ENCODE results near the gene TRAF5.
A peak's percentile ranks its signal among the peaks of the same experiment; 100 is the strongest.
"Not testable (repeated sequence)": the region's sequence is repeated elsewhere in the genome, so short reads cannot be mapped to it uniquely, and the experiment has no call there.

TRAF5 gene

DNA sequence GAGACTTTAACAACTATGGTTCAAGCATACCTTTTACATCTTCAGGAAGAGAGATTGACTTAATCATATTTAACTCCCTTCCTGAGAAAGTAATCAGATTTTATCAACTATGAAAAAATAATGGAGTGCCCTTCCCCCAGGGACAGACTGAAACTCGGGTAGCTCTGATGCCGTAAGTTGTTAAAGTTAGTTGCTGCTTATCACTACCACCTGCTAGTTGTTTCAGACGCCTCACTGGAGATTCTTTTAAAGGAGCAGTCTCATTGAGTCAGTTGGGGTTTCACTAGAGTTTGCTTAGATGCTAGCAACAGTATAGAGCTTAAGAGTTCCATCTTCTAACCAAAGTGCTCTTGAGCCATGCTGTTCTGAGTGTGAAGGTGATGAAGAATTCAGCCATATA lies 17.0 kb upstream of the TRAF5 start:
- DNase-seq (ENCODE audit: extremely low spot score) = no peak
- POLR2A ChIA-PET = no interaction called here
- CTCF ChIA-PET = interaction anchor here (0.6 kb wide), 1 partner anchor 949 kb away, joined by 4 read pairs; no protein-coding TSS in a partner anchor
- TF ChIP-seq FOXM1 (IDR thresholded peaks at IDR 0.05; ENCODE audit: borderline replicate concordance) (no peak), LEF1 (IDR thresholded peaks at IDR 0.05; ENCODE audit: borderline replicate concordance) (no peak), FOXK2 (IDR thresholded peaks at IDR 0.05) (no peak), SP1 (IDR thresholded peaks at IDR 0.05) (no peak), PKNOX1 (IDR thresholded peaks at IDR 0.05) (no peak), L3MBTL2 (conservative IDR thresholded peaks at IDR 0.05) (no peak), ZNF384 (IDR thresholded peaks at IDR 0.05) (no peak), TARDBP (IDR thresholded peaks at IDR 0.05) (no peak), BHLHE40 (IDR thresholded peaks at IDR 0.05; ENCODE audit: borderline replicate concordance) (no peak), HDGF (IDR thresholded peaks at IDR 0.05; ENCODE audit: borderline replicate concordance) (no peak), ELF4 (IDR thresholded peaks at IDR 0.05) (no peak)

- DNase-seq (ENCODE audit: extremely low spot score) = no peak
- ChIA-PET CTCF (no interaction called here), POLR2A (no interaction called here)
- TF ChIP-seq ARNT (IDR thresholded peaks at IDR 0.05) (no peak), BHLHE40 (IDR thresholded peaks at IDR 0.05; ENCODE audit: borderline replicate concordance) (no peak), ZNF384 (IDR thresholded peaks at IDR 0.05) (no peak), LEF1 (IDR thresholded peaks at IDR 0.05; ENCODE audit: borderline replicate concordance) (no peak), CTBP1 (IDR thresholded peaks at IDR 0.05; ENCODE audit: borderline replicate concordance) (no peak)
These were observed 13.2 kb upstream of the TRAF5 start for GRCh38 chr1:211313392-211313791.

GRCh38 chr1:211318576-211319280 lies 7.9 kb upstream of the TRAF5 start:
- ChIA-PET CTCF (no interaction called here), POLR2A (no interaction called here)
- TF ChIP-seq FOXM1 (IDR thresholded peaks at IDR 0.05; ENCODE audit: borderline replicate concordance) = no peak
- no peak for TF ChIP-seq L3MBTL2 (conservative IDR thresholded peaks at IDR 0.05)
- DNase-seq (ENCODE audit: extremely low spot score) = no peak

- CTCF ChIA-PET = no interaction called here
- POLR2A ChIA-PET = no interaction called here
- no peak for TF ChIP-seq NFRKB (IDR thresholded peaks at IDR 0.05)
- TF ChIP-seq FOXM1 (IDR thresholded peaks at IDR 0.05; ENCODE audit: borderline replicate concordance) = no peak
- TF ChIP-seq TARDBP (IDR thresholded peaks at IDR 0.05) = no peak
- TF ChIP-seq SP1 (IDR thresholded peaks at IDR 0.05) = no peak
- no peak for TF ChIP-seq ARNT (IDR thresholded peaks at IDR 0.05)
- no peak for TF ChIP-seq ZNF384 (IDR thresholded peaks at IDR 0.05)
- no peak for DNase-seq (ENCODE audit: extremely low spot score)
These were observed 6.7 kb upstream of the TRAF5 start for GRCh38 chr1:211319892-211320291.

DNA sequence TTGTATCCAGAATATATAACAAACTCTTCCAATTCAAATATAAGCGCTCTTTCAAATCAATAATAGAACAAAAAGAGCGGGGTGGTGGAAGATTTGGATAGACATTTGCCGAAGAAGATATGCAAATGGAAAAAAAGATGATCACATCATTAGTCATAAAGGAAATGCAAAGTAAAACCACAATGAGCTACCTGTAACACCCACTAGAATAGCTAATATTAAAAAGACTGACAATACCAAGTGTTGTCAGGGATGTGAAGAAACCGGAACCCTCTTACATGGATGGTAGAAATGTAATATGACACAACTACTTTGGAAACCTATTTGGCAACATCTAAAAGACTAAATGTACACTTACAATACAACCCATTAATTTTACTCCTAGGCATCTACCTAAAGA lies 5.7 kb upstream of the TRAF5 start:
- DNase-seq (ENCODE audit: extremely low spot score) = no peak
- POLR2A ChIA-PET = no interaction called here
- TF ChIP-seq ZNF384 (IDR thresholded peaks at IDR 0.05) (no peak), SP1 (IDR thresholded peaks at IDR 0.05) (no peak), HDGF (IDR thresholded peaks at IDR 0.05; ENCODE audit: borderline replicate concordance) (no peak), FOXK2 (IDR thresholded peaks at IDR 0.05) (no peak), TARDBP (IDR thresholded peaks at IDR 0.05) (no peak), ARNT (IDR thresholded peaks at IDR 0.05) (no peak), LEF1 (IDR thresholded peaks at IDR 0.05; ENCODE audit: borderline replicate concordance) (no peak), SUZ12 (IDR thresholded peaks at IDR 0.05) (no peak), FOXA1 (IDR thresholded peaks at IDR 0.05) (no peak), ELF4 (IDR thresholded peaks at IDR 0.05) (no peak), FOXM1 (IDR thresholded peaks at IDR 0.05; ENCODE audit: borderline replicate concordance) (no peak), BHLHE40 (IDR thresholded peaks at IDR 0.05; ENCODE audit: borderline replicate concordance) (no peak), L3MBTL2 (conservative IDR thresholded peaks at IDR 0.05) (no peak), PKNOX1 (IDR thresholded peaks at IDR 0.05) (no peak), CTBP1 (IDR thresholded peaks at IDR 0.05; ENCODE audit: borderline replicate concordance) (no peak), NFRKB (IDR thresholded peaks at IDR 0.05) (no peak)
- CTCF ChIA-PET = no interaction called here

GRCh38 chr1:211321646-211322045 lies 5.0 kb upstream of the TRAF5 start:
- DNase-seq (ENCODE audit: extremely low spot score); POLR2A ChIA-PET: not testable (repeated sequence)
- CTCF ChIA-PET = interaction anchor here (1.3 kb wide), 1 partner anchor 10 kb away, joined by 3 read pairs; no protein-coding TSS in a partner anchor

DNA sequence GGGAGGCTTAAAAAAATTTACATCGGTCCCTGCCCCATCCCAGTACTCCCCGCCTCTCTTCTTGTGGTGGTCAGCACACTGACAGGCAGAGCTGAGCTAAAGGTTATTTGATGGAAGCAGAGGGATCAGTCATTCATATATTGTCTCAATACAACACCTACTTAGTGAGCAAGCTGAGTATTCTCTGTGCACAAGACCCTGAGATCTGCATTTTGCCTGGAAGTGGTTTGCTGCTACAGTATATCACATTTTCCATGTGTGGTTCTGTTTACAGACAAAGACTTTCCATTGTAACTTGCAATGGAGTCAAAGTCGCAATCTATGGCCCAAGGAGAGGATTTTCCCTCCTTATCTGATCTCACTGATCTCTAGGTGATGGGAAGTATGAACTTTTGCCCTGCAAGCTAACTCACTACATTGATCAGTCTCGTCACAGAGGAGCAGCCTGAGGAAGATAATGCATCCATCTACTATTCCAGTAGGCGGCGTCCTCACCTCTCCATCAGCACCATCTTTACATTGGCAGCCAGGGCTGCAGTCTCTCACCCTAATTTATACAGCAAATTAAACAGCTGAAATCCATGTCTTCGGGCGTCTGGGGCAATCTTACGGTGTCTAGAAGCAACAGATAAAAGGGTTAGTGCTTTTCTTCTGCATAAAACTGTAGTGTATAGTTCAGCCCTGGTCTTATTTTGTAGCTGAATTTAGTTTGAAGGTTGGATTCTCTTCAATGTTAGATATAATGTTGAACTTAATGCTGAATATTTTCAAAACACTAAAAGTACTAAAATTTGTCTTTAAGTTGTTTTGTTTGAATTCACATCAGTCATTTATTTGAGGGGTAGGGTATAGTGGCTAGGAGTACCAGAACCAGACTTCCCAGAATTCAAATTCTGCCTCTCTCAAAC lies 3.2 kb upstream of the TRAF5 start:
- ChIA-PET POLR2A (no interaction called here), CTCF (interaction anchor here (0.7 to 1.8 kb wide), 10 partner anchors 11 to 310 kb away, joined by 3 to 13 read pairs (median 4); no protein-coding TSS in a partner anchor)
- peak; percentile 78 for DNase-seq (ENCODE audit: extremely low spot score)

More for the DNA sequence above, 3.2 kb upstream of the TRAF5 start:
- no peak for TF ChIP-seq L3MBTL2 (conservative IDR thresholded peaks at IDR 0.05)
- TF ChIP-seq SP1 (IDR thresholded peaks at IDR 0.05) = no peak
- no peak for TF ChIP-seq FOXA1 (IDR thresholded peaks at IDR 0.05)
- TF ChIP-seq FOXM1 (IDR thresholded peaks at IDR 0.05; ENCODE audit: borderline replicate concordance) = no peak
- TF ChIP-seq ARNT (IDR thresholded peaks at IDR 0.05) = no peak
- TF ChIP-seq BHLHE40 (IDR thresholded peaks at IDR 0.05; ENCODE audit: borderline replicate concordance) = no peak
- TF ChIP-seq HDGF (IDR thresholded peaks at IDR 0.05; ENCODE audit: borderline replicate concordance) = no peak
- TF ChIP-seq PKNOX1 (IDR thresholded peaks at IDR 0.05) = no peak

Measured in HEK293T (cell line).